ENCODE measurements around the gene NTNG2. TPM values are rescaled to one million over a fixed set of nuclear protein-coding genes. Genes with fewer than 3 reads are reported as not detected.
A peak's percentile ranks its signal among the peaks of the same experiment; 100 is the strongest.

The NTNG2 gene
- total and polyA plus RNA-seq, 2 of the 13 experiments (the other 11 are each of a cell fraction or from before 2014, with no cell fraction given): 0.02 to 0.36 TPM

- TF ChIP-seq RXRA (CRISPR knock-in tag; IDR thresholded peaks at IDR 0.05) (0 out of 2 replicates have a peak, but pooled peaks have one; percentile 11), KAT7 (CRISPR knock-in tag; IDR thresholded peaks at IDR 0.05; ENCODE audit: borderline replicate concordance) (no peak)
These were observed 78.4 kb downstream of the NTNG2 start (continued) for GRCh38 chr9:132239999-132240840.

DNA sequence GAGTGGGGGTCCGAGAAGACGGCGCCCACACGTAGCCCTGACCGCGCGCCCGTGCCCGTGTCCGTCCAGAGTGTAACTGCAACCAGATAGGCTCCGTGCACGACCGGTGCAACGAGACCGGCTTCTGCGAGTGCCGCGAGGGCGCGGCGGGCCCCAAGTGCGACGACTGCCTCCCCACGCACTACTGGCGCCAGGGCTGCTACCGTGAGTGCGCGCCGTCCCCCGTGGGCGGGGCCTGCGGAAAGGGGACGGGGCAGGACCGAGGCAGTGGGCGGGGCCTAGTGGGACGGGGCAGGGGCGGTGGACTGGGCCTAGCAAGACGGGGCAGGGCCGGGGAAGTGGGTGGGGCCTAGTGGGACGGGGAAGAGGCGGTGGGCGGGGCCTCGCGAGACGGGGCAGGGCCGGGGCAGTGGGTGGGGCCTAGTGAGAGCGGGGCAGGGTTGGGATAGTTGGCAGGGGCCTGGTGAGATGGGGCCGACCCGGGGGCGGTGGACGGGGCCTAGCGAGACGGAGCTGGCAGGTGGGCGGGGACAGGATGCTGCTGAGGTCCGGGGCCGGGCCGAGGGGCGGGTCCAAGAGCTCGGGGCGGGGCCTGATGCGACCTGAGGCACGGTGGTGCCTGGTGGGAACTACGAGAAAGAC lies 79.1 kb downstream of the NTNG2 start:
- intact Hi-C loops (cut with micrococcal nuclease; ENCODE audit: unreplicated experiment): loop anchor here (5.0 kb wide), 1 partner anchor 479 kb away; no protein-coding TSS in a partner anchor
- CTCF ChIA-PET (ENCODE audit: low intra/inter-chr PET ratio, low total read pairs): no interaction called here
- DNase-seq (ENCODE audit: low spot score) (peak; percentile 77), FAIRE-seq (no peak), ATAC-seq (peak; percentile 76)
- BruUV-seq (replicated peaks): no TSS peak
- Histone ChIP-seq H3K9me3 (ENCODE audit: low read length) (no peaks in the 10 kb centered on the region), H3K79me2 (ENCODE audit: insufficient read depth, low read length) (no peaks in the 10 kb centered on the region), H3K36me3 (replicated peaks in 1 of 2; ENCODE audit: control insufficient read depth in 1 of 2, insufficient read depth in 2 of 2, low read length in 2 of 2) (no peaks in the 10 kb centered on the region), H3K4me1 (ENCODE audit: insufficient read depth, low read length) (peaks cover 16% of the 10 kb centered on the region), H3K27ac (ENCODE audit: extremely low read length, insufficient read depth, low read length) (no peak overlapping the region), H4K20me1 (ENCODE audit: insufficient read depth, low read length) (peaks cover 7% of the 10 kb centered on the region; the same call in 1 of the 2 replicates), H3K27me3 (ENCODE audit: control insufficient read depth in 1 of 2, insufficient read depth in 2 of 2, low read length in 2 of 2) (peaks cover 16 to 71% of the 10 kb centered on the region in 2 experiments; a peak in 4 of 5 replicates), H3K4me2 (ENCODE audit: low read depth, low read length) (peak overlapping the region; percentile 80), H3K4me3 (replicated peaks in 1 of 3; ENCODE audit: insufficient read depth in 1 of 3, low read depth in 2 of 3, low read length in 3 of 3) (peak overlapping the region; percentile 65 to 73 (median 66); a peak in 4 of 6 replicates), H3K9ac (ENCODE audit: insufficient read depth, low read depth, low read length) (no peak overlapping the region), H2AFZ (ENCODE audit: low read length) (no peak overlapping the region)
- WGBS (ENCODE audit: low lambda C conversion rate): 8% methylated on average over 29 of the region's 63 CpGs
- POLR2A ChIA-PET: interaction anchor here (1.0 kb wide), 1 partner anchor 114 kb away, joined by 3 read pairs; the partner anchor contains the start of gene SETX
- in situ Hi-C loops (cut with HindIII; ENCODE audit: extremely low pct_ligation_motif_present, low pct_unique_long_range_greater_than_20kb): loop anchor here (25.0 kb wide), 1 partner anchor 654 kb away; no protein-coding TSS in a partner anchor
- TF ChIP-seq CBFB (CRISPR knock-in tag; IDR thresholded peaks at IDR 0.05) (0 out of 2 replicates have a peak, but pooled peaks have one; percentile 23), ZNF788 (CRISPR knock-in tag; IDR thresholded peaks at IDR 0.05; ENCODE audit: borderline replicate concordance) (peak; percentile 23; the same call in 1 of the 2 replicates), ZBTB7A (CRISPR knock-in tag; IDR thresholded peaks at IDR 0.05) (no peak), ZNF121 (CRISPR knock-in tag; IDR thresholded peaks at IDR 0.05) (peak; percentile 84; the same call in 1 of the 2 replicates), AGO2 (optimal IDR thresholded peaks at IDR 0.05; ENCODE audit: low read depth, low read length) (no peak), SP4 (CRISPR knock-in tag; IDR thresholded peaks at IDR 0.05) (peak; percentile 74), ZBTB25 (CRISPR knock-in tag; IDR thresholded peaks at IDR 0.05) (no peak), EED (CRISPR knock-in tag; IDR thresholded peaks at IDR 0.05) (peak; percentile 37; the same call in 1 of the 2 replicates), CHCHD3 (CRISPR knock-in tag; IDR thresholded peaks at IDR 0.05) (peak; percentile 39; the same call in 1 of the 2 replicates), NFIB (CRISPR knock-in tag; IDR thresholded peaks at IDR 0.05; ENCODE audit: borderline replicate concordance) (no peak), SAP130 (CRISPR knock-in tag; IDR thresholded peaks at IDR 0.05; ENCODE audit: low read depth) (0 out of 2 replicates have a peak, but pooled peaks have one; percentile 12), TAF1 (CRISPR knock-in tag; IDR thresholded peaks at IDR 0.05) (peak; percentile 33; the same call in 1 of the 2 replicates), MAX (IDR thresholded peaks at IDR 0.05) (peak; percentile 55; the same call in 1 of the 2 replicates), DRAP1 (CRISPR knock-in tag; IDR thresholded peaks at IDR 0.05) (0 out of 2 replicates have a peak, but pooled peaks have one; percentile 32), GPN1 (CRISPR knock-in tag; IDR thresholded peaks at IDR 0.05; ENCODE audit: borderline replicate concordance) (no peak), ARID3A (IDR thresholded peaks at IDR 0.05; ENCODE audit: low read depth, low read length) (no peak)

Data from HepG2 (cell line).